Measurements from ENCODE around the gene SEPTIN1.

DNA sequence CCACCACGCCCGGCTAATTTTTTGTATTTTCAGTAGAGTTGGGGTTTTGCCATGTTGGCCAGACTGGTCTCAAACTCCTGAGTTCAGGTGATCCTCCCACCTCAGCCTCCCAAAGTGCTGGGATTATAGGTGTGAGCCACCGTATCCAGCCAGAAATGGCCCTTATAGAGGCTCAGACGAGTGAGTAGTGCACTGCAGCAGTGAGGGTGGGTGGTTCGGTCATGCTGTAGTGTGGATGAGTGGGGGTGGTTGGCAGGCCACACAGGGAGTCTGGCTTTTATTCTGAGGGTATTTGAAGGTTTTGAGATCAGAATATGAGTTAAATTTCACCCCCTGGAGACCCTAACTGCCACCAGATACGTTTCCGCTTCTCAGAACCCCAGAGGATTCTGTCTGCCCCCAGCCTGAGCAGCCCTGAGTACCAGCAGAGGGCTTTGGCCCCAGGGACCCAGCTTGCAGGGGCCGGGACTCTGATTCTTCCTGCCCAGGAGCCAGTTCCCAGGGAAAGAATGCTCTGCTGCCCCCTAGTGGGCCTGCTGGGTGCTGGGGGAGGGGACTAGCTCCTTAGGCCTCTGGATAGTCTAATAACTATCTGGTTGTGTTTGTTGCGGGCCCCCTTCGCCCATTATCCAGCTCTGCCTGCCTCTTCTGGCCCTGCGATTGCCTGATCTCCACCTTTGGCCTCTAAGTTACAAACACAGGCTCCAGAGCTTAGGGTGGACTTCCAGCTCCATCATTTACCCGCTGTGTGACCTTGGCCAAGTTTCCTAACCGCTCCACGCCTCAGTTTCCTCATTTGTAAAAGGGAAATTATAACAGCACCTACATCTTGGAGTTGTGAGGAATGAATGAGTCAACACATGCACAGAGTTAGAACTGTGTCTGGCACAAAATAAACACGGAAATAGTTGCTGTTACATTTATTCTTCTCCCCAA, 27.0 kb upstream of the SEPTIN1 start:
- TF ChIP-seq, protein P1, sequence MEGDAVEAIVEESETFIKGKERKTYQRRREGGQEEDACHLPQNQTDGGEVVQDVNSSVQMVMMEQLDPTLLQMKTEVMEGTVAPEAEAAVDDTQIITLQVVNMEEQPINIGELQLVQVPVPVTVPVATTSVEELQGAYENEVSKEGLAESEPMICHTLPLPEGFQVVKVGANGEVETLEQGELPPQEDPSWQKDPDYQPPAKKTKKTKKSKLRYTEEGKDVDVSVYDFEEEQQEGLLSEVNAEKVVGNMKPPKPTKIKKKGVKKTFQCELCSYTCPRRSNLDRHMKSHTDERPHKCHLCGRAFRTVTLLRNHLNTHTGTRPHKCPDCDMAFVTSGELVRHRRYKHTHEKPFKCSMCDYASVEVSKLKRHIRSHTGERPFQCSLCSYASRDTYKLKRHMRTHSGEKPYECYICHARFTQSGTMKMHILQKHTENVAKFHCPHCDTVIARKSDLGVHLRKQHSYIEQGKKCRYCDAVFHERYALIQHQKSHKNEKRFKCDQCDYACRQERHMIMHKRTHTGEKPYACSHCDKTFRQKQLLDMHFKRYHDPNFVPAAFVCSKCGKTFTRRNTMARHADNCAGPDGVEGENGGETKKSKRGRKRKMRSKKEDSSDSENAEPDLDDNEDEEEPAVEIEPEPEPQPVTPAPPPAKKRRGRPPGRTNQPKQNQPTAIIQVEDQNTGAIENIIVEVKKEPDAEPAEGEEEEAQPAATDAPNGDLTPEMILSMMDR (conservative IDR thresholded peaks at IDR 0.05): peak; percentile 95
- TF ChIP-seq EZH2 (IDR thresholded peaks at IDR 0.05; ENCODE audit: low read depth): no peak
